Heart left ventricle (tissue), 13 donors: Measurements from ENCODE around the gene ZP1.

Experiments
- POLR2A ChIP-seq, 2 donors: fragments of 450-650 bp; IDR thresholded peaks; one replicate each; pipeline ENCODE4 v1.6.1; 2017; ENCODE audit warnings: antibody characterized with exemption in 2 of 2, mild to moderate bottlenecking in 2 of 2, moderate library complexity in 2 of 2
- TF ChIP-seq, protein P1 (sequence below), 12 donors: fragments of 200-600 bp; sonication (generic) in 4 of 12; IDR thresholded peaks; one replicate each; pipeline versions ENCODE4 v1.5.0 to v1.8.0; 2018 to 2022; ENCODE audit warnings: antibody characterized with exemption in 12 of 12, mild to moderate bottlenecking in 5 of 12
- donor health status: ischemic (EF 13 %, LVEDD 7.1; RV severe dilation, severe dysfunction).
- donor health status: DM: no; HTN: yes; CAD: no.
- donor health status: DM: no; HTN: no; CAD: no.
- donor health status: ischemic (EF 25% LVEDD 6.9; RV normal size, moderate dysfunction).
- donor health status: ischemic (EF 25% LVEDD 5.7; RV mildly dilated, moderate dysfunction).
- donor health status: ischemic (EF 35%, LVEDD 5.7; RV mildly dilated, moderate dysfunction).
- donor health status: nonischemic (EF 11% LVEDD 7.7; RV severe dilation, severe dysfunction).
- donor health status: DM: yes; HTN: yes; CAD: no.
- donor health status: PGD.
- donor health status: ischemic (EF 29% LVEDD 5.4; RV normal size, mild dysfunction).
- donor health status: nonischemic (EF 23%, LVEDD 6.1; RV moderate dilation, normal function).

DNA sequence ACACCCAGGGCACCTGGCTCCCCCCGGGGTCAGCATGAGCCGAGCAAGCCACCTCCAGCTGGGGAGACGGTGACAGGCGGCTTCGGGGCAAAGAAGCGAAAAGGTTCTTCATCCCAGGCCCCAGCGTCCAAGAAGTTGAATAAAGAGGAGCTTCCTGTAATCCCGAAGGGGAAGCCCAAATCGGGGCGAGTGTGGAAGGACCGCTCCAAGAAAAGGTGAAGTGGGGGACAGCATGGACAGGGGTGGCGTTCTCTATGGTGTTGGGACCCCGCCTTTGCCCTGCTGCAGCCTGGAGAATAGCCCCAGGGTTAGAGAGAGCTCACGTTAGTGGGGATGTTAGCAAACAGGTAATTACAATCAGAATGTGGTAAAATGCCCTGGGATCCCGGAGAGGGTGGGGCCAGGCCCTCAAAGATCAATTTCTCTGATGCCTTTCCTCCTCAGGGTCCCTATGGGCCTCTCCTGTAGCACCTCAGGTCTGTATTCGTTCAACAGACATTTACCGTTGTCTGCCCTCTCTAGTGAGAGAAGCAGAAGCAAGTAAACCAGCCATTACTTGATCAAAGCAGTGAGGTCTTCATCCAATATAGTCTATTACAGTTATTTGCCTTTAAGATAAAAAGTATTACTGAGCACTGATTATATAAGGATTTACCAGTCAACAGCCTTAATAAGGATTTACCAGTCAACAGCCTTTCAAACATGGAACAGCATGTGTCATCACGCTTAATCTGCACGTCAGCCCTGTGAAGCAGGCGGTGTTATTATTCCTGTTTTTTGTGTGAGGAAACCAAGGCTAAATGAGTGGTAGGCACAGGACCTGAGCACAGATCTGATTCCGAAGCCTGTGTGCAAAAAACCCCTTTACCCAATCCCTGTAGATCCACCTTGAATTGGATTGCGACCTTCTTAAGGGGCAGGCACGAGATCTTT lies 24.4 kb upstream of the ZP1 start:
- TF ChIP-seq POLR2A (IDR thresholded peaks at IDR 0.05): no peak
- TF ChIP-seq, protein P1, sequence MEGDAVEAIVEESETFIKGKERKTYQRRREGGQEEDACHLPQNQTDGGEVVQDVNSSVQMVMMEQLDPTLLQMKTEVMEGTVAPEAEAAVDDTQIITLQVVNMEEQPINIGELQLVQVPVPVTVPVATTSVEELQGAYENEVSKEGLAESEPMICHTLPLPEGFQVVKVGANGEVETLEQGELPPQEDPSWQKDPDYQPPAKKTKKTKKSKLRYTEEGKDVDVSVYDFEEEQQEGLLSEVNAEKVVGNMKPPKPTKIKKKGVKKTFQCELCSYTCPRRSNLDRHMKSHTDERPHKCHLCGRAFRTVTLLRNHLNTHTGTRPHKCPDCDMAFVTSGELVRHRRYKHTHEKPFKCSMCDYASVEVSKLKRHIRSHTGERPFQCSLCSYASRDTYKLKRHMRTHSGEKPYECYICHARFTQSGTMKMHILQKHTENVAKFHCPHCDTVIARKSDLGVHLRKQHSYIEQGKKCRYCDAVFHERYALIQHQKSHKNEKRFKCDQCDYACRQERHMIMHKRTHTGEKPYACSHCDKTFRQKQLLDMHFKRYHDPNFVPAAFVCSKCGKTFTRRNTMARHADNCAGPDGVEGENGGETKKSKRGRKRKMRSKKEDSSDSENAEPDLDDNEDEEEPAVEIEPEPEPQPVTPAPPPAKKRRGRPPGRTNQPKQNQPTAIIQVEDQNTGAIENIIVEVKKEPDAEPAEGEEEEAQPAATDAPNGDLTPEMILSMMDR (IDR thresholded peaks at IDR 0.05): no peak
